ENCODE measurements around the gene GADD45G. TPM values are rescaled to one million over a fixed set of nuclear protein-coding genes. Genes with fewer than 3 reads are reported as not detected.

Gene GADD45G
- total and polyA plus RNA-seq, 2 of the 4 experiments (the other 2 are of a cell fraction) = 0.15 TPM; not detected in 1

DNA sequence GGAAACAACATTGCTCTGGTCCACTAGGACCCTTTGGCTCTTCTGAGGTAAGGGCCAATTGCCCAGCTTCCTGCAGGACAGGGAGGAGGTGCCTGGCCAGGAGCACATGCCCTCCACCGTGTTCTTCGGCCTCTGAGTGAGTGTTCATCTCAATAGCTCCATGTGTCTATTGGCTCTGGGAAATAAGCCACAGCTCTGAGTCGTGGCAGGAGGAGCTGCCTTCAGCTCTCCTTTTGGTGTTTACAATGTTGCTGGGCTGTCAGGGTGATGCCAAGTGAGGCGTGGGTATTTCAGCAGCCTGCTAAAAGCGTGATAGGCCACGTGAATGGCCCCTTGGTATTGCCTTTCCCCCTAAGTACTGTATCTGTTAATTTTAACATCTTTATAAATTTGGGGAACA is 26.6 kb downstream of the GADD45G start:
- H3K4me3 ChIP-seq (ENCODE audit: insufficient read depth, low read depth, low read length) = no peak overlapping the region
- no peaks in the 10 kb centered on the region for H3K4me1 ChIP-seq (ENCODE audit: control insufficient read depth, insufficient read depth, low read length)
- H3K56ac ChIP-seq (ENCODE audit: extremely low read depth, insufficient read depth, low read length) = no peak overlapping the region
- H3K4ac ChIP-seq (ENCODE audit: low read depth, low read length) = no peak overlapping the region
- H2AK5ac ChIP-seq (ENCODE audit: low read depth, low read length) = no peak overlapping the region
- peaks cover 9% of the 10 kb centered on the region for H3K27me3 ChIP-seq (ENCODE audit: control insufficient read depth, insufficient read depth, low read length)
- in situ Hi-C loops (cut with MboI; ENCODE audit: low sequenced_read_pairs) = no loop called here
- H3K9ac ChIP-seq (ENCODE audit: low read depth, low read length) = no peak overlapping the region
- DNase-seq = no peak
- TF ChIP-seq RCOR1 (IDR thresholded peaks at IDR 0.05; ENCODE audit: insufficient replicate concordance, low read length) = no peak
- no peak for TF ChIP-seq CEBPB (IDR thresholded peaks at IDR 0.05; ENCODE audit: low read depth, low read length)
- TF ChIP-seq, protein P1, sequence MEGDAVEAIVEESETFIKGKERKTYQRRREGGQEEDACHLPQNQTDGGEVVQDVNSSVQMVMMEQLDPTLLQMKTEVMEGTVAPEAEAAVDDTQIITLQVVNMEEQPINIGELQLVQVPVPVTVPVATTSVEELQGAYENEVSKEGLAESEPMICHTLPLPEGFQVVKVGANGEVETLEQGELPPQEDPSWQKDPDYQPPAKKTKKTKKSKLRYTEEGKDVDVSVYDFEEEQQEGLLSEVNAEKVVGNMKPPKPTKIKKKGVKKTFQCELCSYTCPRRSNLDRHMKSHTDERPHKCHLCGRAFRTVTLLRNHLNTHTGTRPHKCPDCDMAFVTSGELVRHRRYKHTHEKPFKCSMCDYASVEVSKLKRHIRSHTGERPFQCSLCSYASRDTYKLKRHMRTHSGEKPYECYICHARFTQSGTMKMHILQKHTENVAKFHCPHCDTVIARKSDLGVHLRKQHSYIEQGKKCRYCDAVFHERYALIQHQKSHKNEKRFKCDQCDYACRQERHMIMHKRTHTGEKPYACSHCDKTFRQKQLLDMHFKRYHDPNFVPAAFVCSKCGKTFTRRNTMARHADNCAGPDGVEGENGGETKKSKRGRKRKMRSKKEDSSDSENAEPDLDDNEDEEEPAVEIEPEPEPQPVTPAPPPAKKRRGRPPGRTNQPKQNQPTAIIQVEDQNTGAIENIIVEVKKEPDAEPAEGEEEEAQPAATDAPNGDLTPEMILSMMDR (conservative IDR thresholded peaks at IDR 0.05; ENCODE audit: low read depth, low read length) = no peak
- no peak for TF ChIP-seq MXI1 (IDR thresholded peaks at IDR 0.05; ENCODE audit: borderline replicate concordance, low read depth, low read length)
- no peak for TF ChIP-seq CHD1 (IDR thresholded peaks at IDR 0.05; ENCODE audit: low read depth, low read length)
- no peak for TF ChIP-seq MAFK (IDR thresholded peaks at IDR 0.05; ENCODE audit: low read depth, low read length)
- TF ChIP-seq RFX5 (IDR thresholded peaks at IDR 0.05; ENCODE audit: low read depth, low read length) = no peak
- TF ChIP-seq, protein P2, sequence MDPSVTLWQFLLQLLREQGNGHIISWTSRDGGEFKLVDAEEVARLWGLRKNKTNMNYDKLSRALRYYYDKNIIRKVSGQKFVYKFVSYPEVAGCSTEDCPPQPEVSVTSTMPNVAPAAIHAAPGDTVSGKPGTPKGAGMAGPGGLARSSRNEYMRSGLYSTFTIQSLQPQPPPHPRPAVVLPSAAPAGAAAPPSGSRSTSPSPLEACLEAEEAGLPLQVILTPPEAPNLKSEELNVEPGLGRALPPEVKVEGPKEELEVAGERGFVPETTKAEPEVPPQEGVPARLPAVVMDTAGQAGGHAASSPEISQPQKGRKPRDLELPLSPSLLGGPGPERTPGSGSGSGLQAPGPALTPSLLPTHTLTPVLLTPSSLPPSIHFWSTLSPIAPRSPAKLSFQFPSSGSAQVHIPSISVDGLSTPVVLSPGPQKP (IDR thresholded peaks at IDR 0.05; ENCODE audit: borderline replicate concordance, low read depth, low read length) = no peak
- TF ChIP-seq NFE2L2 (IDR thresholded peaks at IDR 0.05; ENCODE audit: low read depth, low read length) = no peak
- no peak for TF ChIP-seq BHLHE40 (IDR thresholded peaks at IDR 0.05; ENCODE audit: low read depth, low read length)
- no peak for TF ChIP-seq SMC3 (IDR thresholded peaks at IDR 0.05; ENCODE audit: low read depth, low read length)
- TF ChIP-seq, protein P3, sequence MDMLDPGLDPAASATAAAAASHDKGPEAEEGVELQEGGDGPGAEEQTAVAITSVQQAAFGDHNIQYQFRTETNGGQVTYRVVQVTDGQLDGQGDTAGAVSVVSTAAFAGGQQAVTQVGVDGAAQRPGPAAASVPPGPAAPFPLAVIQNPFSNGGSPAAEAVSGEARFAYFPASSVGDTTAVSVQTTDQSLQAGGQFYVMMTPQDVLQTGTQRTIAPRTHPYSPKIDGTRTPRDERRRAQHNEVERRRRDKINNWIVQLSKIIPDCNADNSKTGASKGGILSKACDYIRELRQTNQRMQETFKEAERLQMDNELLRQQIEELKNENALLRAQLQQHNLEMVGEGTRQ (IDR thresholded peaks at IDR 0.05; ENCODE audit: low read depth, low read length) = no peak
- TF ChIP-seq FOS (IDR thresholded peaks at IDR 0.05; ENCODE audit: low read depth, low read length) = no peak
- no peak for TF ChIP-seq RAD21 (IDR thresholded peaks at IDR 0.05; ENCODE audit: low read length)
- TF ChIP-seq MAZ (IDR thresholded peaks at IDR 0.05; ENCODE audit: borderline replicate concordance, low read depth, low read length) = no peak
- TF ChIP-seq POLR2A (IDR thresholded peaks at IDR 0.05; ENCODE audit: low read depth, low read length) = no peak
- WGBS, 2 experiments (ENCODE audit: extremely low coverage in 2 of 2, insufficient read length in 1 of 2) = no CpG with 5 or more reads among the region's 6 CpGs
- H3K4me2 ChIP-seq (ENCODE audit: low read depth, low read length) = no peak overlapping the region
- ChIA-PET POLR2A (ENCODE audit: unreplicated experiment) (no interaction called here), CTCF (no interaction called here)
- H2BK5ac ChIP-seq (ENCODE audit: low read depth, low read length, poor library complexity, severe bottlenecking) = no peak overlapping the region
- no peak overlapping the region for H4K5ac ChIP-seq (ENCODE audit: low read depth, low read length)
- no peaks in the 10 kb centered on the region for H3K79me1 ChIP-seq (ENCODE audit: low read depth in 1 of 2, low read length in 2 of 2)
- H3K9me1 ChIP-seq (ENCODE audit: insufficient read depth, low read length) = no peaks in the 10 kb centered on the region
- H3K23ac ChIP-seq (ENCODE audit: low read depth, low read length) = no peak overlapping the region
- H3K27ac ChIP-seq (ENCODE audit: insufficient read depth, low read length) = no peak overlapping the region
- dilution Hi-C loops (cut with HindIII; ENCODE audit: low sequenced_read_pairs, unreplicated experiment) = no loop called here
- H2BK120ac ChIP-seq (ENCODE audit: low read depth, low read length) = no peak overlapping the region
- ATAC-seq (ENCODE audit: low read depth) = no peak
- BruUV-seq (replicated peaks) = no TSS peak
- no peak overlapping the region for H3K18ac ChIP-seq (ENCODE audit: low read depth, low read length)
- no peaks in the 10 kb centered on the region for H4K20me1 ChIP-seq (ENCODE audit: insufficient read depth, low read length)
- H4K8ac ChIP-seq (ENCODE audit: low read depth in 2 of 2, low read length in 2 of 2) = no peak overlapping the region
- no peaks in the 10 kb centered on the region for H3K36me3 ChIP-seq (ENCODE audit: control insufficient read depth, insufficient read depth, low read length)
- no peak overlapping the region for H3K14ac ChIP-seq (replicated peaks; ENCODE audit: low read depth, low read length)
- intact Hi-C loops (cut with micrococcal nuclease) = no loop called here
- no peak overlapping the region for H2BK20ac ChIP-seq (ENCODE audit: low read depth, low read length)
- H2BK15ac ChIP-seq (ENCODE audit: low read depth, low read length) = no peak overlapping the region
- H2AFZ ChIP-seq (replicated peaks; ENCODE audit: low read length, poor library complexity) = no peak overlapping the region
- no peak overlapping the region for H2AK9ac ChIP-seq (replicated peaks; ENCODE audit: low read depth, low read length, poor library complexity)
- H4K91ac ChIP-seq (ENCODE audit: insufficient read depth, low read depth, low read length) = no peak overlapping the region
- no peaks in the 10 kb centered on the region for H3K9me3 ChIP-seq (ENCODE audit: control insufficient read depth, insufficient read depth, low read length)
